Stimulated activated CD8-positive, alpha-beta memory T cell treated with anti-CD3 and anti-CD28 coated beads, Interleukin-15, amount 100 ng/mL, for 1 hour (primary cell): ENCODE data around the gene SST.

Experiments
- DNase-seq: peaks from one replicate; pipeline ENCODE4 v3.0.0-alpha.2; 2020; ENCODE audit warnings: low read depth

SST gene

DNA sequence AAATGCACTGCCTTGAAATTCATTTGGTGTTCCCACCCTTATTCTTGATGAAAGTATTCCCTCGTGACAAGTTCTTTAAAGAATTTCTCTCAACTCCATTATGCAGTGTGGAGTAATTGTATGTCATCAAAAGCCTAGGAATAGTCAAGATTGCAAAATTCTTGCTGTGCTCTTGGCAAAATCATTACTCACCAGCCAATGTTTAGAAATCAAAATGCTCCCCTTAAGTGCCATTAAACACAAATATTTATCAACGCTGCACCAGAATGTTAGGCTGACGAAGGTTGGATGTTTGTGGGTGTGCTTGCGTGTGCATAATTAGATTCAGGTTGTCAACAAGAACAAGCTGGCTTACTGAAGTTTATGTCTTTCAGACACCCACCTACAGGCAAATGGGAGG lies 40.5 kb downstream of the SST start:
- DNase-seq = no peak

DNA sequence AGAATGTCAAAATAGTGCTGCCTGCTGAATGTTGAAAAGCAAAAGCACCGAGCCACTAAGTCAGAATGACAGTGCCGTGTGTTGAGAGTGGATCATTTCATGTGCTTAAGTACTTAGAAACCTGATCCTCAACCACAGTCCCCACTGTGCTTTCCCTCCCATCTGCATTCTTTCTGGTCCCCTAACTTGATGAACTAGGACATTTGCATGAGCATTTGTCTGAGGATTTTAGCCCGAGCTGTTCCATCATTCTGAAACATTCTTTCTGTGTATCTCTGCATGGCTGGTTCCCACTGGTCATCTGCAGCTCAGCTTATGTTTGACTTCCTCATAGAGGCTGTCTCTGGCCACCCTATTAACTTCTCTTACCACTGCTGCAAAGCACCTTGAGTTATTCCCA lies 42.0 kb downstream of the SST start:
- no peak for DNase-seq

DNA sequence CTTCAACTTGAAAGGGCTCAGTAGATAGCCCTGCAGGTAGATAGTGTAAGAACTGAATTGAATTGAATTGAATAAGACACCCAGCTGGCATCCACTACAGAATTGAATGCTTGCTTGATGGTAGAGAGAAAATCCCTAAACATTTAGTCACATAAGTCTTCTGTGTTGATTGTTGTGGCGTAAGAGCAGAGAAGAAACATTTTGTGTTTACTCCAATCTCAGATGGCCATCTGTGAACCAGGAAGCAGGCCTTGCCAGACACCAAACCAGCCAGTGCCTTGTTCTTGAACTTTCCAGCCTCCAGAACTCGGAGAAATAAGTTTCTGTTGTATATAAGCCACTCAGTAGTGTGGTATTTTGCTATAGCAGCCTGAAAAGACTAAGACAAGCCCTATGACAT lies 43.6 kb downstream of the SST start:
- DNase-seq = no peak

- DNase-seq = no peak
These were observed 45.6 kb downstream of the SST start for GRCh38 chr3:187624588-187624987.

- no peak for DNase-seq
These were observed 46.8 kb downstream of the SST start for GRCh38 chr3:187623285-187623814.

- no peak for DNase-seq
These were observed 48.3 kb downstream of the SST start for GRCh38 chr3:187621881-187622280.

GRCh38 chr3:187619461-187619860 lies 50.7 kb downstream of the SST start:
- no peak for DNase-seq
